ENCODE data around the gene TMBIM1. TPM values are rescaled to one million over a fixed set of nuclear protein-coding genes. Genes with fewer than 3 reads are reported as not detected.
A peak's percentile ranks its signal among the peaks of the same experiment; 100 is the strongest.

TMBIM1 gene
- polyA plus RNA-seq, 1 of the 3 experiments (the other 2 are of a cell fraction) = 7.8 TPM

DNA sequence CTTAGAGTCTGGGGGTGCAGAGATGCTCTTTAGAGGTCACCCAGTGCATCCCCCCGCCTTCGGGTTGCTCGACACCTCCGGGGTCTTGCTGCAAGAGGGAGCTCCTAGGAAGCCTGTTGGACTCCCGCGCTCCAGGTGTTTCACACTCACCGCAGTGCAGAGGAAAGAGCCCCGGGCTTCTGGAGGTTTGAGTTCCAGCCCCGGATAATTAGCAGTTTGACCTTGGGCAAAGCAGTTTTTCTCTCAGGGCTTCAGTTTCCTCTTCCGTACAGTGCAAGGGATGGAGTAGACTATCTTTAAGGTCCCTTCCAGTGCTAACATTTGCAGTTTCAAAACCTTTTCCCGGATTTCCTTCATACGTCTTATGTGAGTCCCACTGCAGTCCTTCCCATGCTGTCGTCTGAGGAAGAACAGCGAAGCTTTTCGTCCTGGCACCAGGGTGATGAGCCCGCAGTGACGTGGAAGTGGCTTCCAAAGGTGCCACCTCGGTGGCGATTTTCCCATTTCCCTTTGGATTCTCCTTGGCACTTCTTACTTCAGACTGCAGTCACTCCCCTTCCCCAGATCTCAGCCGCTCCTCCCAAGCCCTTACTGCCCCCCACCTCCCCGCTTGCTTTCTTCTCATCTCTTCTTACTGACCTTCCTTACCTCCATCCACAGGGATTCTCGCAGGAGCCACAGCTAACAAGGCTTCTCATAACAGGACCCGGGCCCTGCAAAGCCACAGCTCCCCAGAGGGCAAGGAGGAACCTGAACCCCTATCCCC is 21.4 kb downstream of the TMBIM1 start (continued):
- TF ChIP-seq, protein P1, sequence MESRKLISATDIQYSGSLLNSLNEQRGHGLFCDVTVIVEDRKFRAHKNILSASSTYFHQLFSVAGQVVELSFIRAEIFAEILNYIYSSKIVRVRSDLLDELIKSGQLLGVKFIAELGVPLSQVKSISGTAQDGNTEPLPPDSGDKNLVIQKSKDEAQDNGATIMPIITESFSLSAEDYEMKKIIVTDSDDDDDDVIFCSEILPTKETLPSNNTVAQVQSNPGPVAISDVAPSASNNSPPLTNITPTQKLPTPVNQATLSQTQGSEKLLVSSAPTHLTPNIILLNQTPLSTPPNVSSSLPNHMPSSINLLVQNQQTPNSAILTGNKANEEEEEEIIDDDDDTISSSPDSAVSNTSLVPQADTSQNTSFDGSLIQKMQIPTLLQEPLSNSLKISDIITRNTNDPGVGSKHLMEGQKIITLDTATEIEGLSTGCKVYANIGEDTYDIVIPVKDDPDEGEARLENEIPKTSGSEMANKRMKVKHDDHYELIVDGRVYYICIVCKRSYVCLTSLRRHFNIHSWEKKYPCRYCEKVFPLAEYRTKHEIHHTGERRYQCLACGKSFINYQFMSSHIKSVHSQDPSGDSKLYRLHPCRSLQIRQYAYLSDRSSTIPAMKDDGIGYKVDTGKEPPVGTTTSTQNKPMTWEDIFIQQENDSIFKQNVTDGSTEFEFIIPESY (IDR thresholded peaks at IDR 0.05; ENCODE audit: borderline replicate concordance, low read depth) = no peak

DNA sequence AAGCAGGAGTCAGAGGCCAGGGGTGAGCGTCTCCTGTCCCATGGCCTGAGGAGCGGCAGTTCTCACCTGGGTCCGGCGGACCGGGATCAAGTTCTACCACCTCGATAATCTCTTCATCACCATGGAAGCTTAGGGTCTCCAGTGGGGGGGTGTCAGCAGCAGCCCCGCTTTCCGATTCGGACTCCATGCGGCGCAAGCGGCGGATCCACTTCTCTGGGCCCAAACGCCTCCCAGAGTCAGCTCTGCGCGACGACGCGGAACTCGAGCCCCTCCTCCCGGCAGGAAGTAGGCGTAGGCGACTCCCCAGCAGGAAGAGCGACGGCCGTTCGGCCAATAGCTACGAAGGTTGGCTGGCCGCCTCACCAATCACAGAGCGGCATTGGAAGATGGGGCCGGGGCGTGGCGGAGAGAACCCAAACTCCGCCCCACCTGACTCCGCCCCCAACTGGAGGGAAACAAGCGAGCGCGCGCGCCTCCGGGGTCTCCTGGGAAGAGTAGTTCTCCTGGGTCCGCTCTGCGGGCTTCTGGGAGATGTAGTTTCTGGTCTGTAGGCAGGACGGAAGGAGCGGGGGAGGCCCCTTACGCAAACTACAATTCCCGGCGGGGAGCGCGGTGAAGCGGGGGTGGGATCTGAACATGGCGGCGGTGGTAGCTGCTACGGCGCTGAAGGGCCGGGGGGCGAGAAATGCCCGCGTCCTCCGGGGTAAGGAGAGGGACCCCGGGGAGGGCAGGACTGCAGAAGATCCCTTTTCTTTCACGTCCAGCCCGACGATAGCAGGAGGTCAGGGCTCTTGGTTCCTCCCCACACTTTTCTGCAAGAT is 22.2 kb downstream of the TMBIM1 start, which contains the start of the genes AAMP and PNKD:
AAMP (minus strand) TSS at position 238 of the 821 bp plus-strand sequence; CDS start at position 187, 51 bp downstream.
PNKD (plus strand) TSS at position 620 of the 821 bp plus-strand sequence; CDS start at position 637, 17 bp downstream.
- POLR2A ChIA-PET = interaction anchor here (0.7 to 1.3 kb wide), 3 partner anchors 8 to 126 kb away, joined by 3 to 4 read pairs (median 3); partner anchors contain the start of gene GPBAR1
- peaks cover 28 to 40% of the 10 kb centered on the region in 2 experiments for H3K36me3 ChIP-seq (replicated peaks in 1 of 2; ENCODE audit: control insufficient read depth in 1 of 2, insufficient read depth in 2 of 2, low read length in 1 of 2)
- TF ChIP-seq JUND (IDR thresholded peaks at IDR 0.05) = no peak
- peak; percentile 13; the same call in 1 of the 2 replicates for TF ChIP-seq NFIC (IDR thresholded peaks at IDR 0.05; ENCODE audit: borderline replicate concordance)
- no peak for TF ChIP-seq TEAD4 (IDR thresholded peaks at IDR 0.05; ENCODE audit: borderline replicate concordance, insufficient read depth)
- TF ChIP-seq, protein P2, sequence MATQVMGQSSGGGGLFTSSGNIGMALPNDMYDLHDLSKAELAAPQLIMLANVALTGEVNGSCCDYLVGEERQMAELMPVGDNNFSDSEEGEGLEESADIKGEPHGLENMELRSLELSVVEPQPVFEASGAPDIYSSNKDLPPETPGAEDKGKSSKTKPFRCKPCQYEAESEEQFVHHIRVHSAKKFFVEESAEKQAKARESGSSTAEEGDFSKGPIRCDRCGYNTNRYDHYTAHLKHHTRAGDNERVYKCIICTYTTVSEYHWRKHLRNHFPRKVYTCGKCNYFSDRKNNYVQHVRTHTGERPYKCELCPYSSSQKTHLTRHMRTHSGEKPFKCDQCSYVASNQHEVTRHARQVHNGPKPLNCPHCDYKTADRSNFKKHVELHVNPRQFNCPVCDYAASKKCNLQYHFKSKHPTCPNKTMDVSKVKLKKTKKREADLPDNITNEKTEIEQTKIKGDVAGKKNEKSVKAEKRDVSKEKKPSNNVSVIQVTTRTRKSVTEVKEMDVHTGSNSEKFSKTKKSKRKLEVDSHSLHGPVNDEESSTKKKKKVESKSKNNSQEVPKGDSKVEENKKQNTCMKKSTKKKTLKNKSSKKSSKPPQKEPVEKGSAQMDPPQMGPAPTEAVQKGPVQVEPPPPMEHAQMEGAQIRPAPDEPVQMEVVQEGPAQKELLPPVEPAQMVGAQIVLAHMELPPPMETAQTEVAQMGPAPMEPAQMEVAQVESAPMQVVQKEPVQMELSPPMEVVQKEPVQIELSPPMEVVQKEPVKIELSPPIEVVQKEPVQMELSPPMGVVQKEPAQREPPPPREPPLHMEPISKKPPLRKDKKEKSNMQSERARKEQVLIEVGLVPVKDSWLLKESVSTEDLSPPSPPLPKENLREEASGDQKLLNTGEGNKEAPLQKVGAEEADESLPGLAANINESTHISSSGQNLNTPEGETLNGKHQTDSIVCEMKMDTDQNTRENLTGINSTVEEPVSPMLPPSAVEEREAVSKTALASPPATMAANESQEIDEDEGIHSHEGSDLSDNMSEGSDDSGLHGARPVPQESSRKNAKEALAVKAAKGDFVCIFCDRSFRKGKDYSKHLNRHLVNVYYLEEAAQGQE (IDR thresholded peaks at IDR 0.05; ENCODE audit: low read depth, low read length) = peak; percentile 26; the same call in 1 of the 2 replicates
- TF ChIP-seq RAD21 (IDR thresholded peaks at IDR 0.05; ENCODE audit: low read length) = peak; percentile 29
- 0 out of 2 replicates have a peak, but pooled peaks have one; percentile 5 for TF ChIP-seq SMC3 (IDR thresholded peaks at IDR 0.05; ENCODE audit: low read depth, low read length)
- no peak for TF ChIP-seq GATA2 (CRISPR knock-in tag; IDR thresholded peaks at IDR 0.05)
- TF ChIP-seq RXRA (IDR thresholded peaks at IDR 0.05; ENCODE audit: borderline replicate concordance, low read depth) = no peak
- peak; percentile 71 for TF ChIP-seq ELF1 (IDR thresholded peaks at IDR 0.05)
- TF ChIP-seq YY1 (IDR thresholded peaks at IDR 0.05; ENCODE audit: low read depth) = peak; percentile 95
- no peak for TF ChIP-seq FOSL2 (IDR thresholded peaks at IDR 0.05; ENCODE audit: borderline replicate concordance, low read depth)
- TF ChIP-seq FOXM1 (IDR thresholded peaks at IDR 0.05; ENCODE audit: low read depth) = no peak
- TF ChIP-seq RCOR1 (IDR thresholded peaks at IDR 0.05; ENCODE audit: low read length) = no peak
- no peak for TF ChIP-seq EZH2phosphoT487 (IDR thresholded peaks at IDR 0.05; ENCODE audit: borderline replicate concordance, low read depth)
- no peak for TF ChIP-seq TCF12 (IDR thresholded peaks at IDR 0.05)
- TF ChIP-seq, protein P3, sequence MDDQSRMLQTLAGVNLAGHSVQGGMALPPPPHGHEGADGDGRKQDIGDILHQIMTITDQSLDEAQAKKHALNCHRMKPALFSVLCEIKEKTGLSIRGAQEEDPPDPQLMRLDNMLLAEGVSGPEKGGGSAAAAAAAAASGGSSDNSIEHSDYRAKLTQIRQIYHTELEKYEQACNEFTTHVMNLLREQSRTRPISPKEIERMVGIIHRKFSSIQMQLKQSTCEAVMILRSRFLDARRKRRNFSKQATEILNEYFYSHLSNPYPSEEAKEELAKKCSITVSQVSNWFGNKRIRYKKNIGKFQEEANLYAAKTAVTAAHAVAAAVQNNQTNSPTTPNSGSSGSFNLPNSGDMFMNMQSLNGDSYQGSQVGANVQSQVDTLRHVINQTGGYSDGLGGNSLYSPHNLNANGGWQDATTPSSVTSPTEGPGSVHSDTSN (IDR thresholded peaks at IDR 0.05) = peak; percentile 100
- TF ChIP-seq, protein P4, sequence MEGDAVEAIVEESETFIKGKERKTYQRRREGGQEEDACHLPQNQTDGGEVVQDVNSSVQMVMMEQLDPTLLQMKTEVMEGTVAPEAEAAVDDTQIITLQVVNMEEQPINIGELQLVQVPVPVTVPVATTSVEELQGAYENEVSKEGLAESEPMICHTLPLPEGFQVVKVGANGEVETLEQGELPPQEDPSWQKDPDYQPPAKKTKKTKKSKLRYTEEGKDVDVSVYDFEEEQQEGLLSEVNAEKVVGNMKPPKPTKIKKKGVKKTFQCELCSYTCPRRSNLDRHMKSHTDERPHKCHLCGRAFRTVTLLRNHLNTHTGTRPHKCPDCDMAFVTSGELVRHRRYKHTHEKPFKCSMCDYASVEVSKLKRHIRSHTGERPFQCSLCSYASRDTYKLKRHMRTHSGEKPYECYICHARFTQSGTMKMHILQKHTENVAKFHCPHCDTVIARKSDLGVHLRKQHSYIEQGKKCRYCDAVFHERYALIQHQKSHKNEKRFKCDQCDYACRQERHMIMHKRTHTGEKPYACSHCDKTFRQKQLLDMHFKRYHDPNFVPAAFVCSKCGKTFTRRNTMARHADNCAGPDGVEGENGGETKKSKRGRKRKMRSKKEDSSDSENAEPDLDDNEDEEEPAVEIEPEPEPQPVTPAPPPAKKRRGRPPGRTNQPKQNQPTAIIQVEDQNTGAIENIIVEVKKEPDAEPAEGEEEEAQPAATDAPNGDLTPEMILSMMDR (IDR thresholded peaks at IDR 0.05) = 0 out of 2 replicates have a peak, but pooled peaks have one; percentile 8
- no peak for TF ChIP-seq RFX5 (IDR thresholded peaks at IDR 0.05; ENCODE audit: low read length)
- no peak for TF ChIP-seq MEF2A (IDR thresholded peaks at IDR 0.05; ENCODE audit: borderline replicate concordance, low read depth)

More for the DNA sequence above, 22.2 kb downstream of the TMBIM1 start, which contains the start of the genes AAMP and PNKD:
- no peaks in the 10 kb centered on the region for H3K9me2 ChIP-seq
- no peaks in the 10 kb centered on the region for H3K27me3 ChIP-seq (ENCODE audit: insufficient read depth)
- H3K4me3 ChIP-seq (ENCODE audit: low read depth in 2 of 2, low read length in 1 of 2) = peak within 1 kb of the TSS; percentile 85 to 98
- no peaks in the 10 kb centered on the region for H3K9me3 ChIP-seq
- peak within 1 kb of the TSS; percentile 86 to 88; a peak in 3 of 4 replicates for H3K27ac ChIP-seq (ENCODE audit: low read depth in 2 of 2, low read length in 1 of 2)
- 1% methylated on average over 16 of the region's 64 CpGs for WGBS (ENCODE audit: low lambda C conversion rate)
- CTCF ChIA-PET = interaction anchor here (1.0 to 5.7 kb wide), 8 partner anchors 15 to 131 kb away, joined by 3 to 47 read pairs (median 4); partner anchors contain the start of gene CATIP
- peak within 1 kb of the TSS; percentile 100 for H3K4me2 ChIP-seq
- H2AFZ ChIP-seq (ENCODE audit: low read depth) = peak within 1 kb of the TSS; percentile 73; the same call in 1 of the 2 replicates
- DNase-seq = peak; percentile 99
- peaks cover 6% of the 10 kb centered on the region; the same call in 1 of the 2 replicates for H4K20me1 ChIP-seq (ENCODE audit: insufficient read depth)
- H3F3A ChIP-seq (replicated peaks; ENCODE audit: insufficient read depth) = no peaks in the 10 kb centered on the region
- H3K9ac ChIP-seq = peak within 1 kb of the TSS; percentile 86
- peaks cover 14 to 19% of the 10 kb centered on the region in 2 experiments; a peak in 1 of 4 replicates for H3K4me1 ChIP-seq (ENCODE audit: control insufficient read depth in 1 of 2, insufficient read depth in 2 of 2, low read depth in 1 of 2, low read length in 1 of 2)
- peaks cover 51% of the 10 kb centered on the region for H3K79me2 ChIP-seq (ENCODE audit: insufficient read depth)
